ENCODE results near the gene TXNDC11. TPM values are rescaled to one million over a fixed set of nuclear protein-coding genes. Genes with fewer than 3 reads are reported as not detected.

TXNDC11 gene
- 13.8 and 26.3 TPM in 2 replicates for total RNA-seq (ENCODE audit: low replicate concordance)

GRCh38 chr16:11742536-11743307 is at the start of gene TXNDC11:
Gene TXNDC11 (minus strand): TSS chr16:11742857. CDS start chr16:11742730, 127 bp downstream.

GRCh38 chr16:11667824-11668622 is 74.6 kb downstream of the TXNDC11 start, which contains the start of gene SNN:
Gene SNN (plus strand): TSS chr16:11668455. CDS start chr16:11676060, 7,605 bp downstream.

Other genes with a start within 250 kb of the TXNDC11 start
- gene LITAF, start 155.9 kb downstream of the TXNDC11 start, total RNA-seq (ENCODE audit: low replicate concordance), result 28.8 and 94.8 TPM in 2 replicates
- gene SNN, start 74.4 kb downstream of the TXNDC11 start, total RNA-seq (ENCODE audit: low replicate concordance), result 11.3 and 13.9 TPM in 2 replicates
- gene ZC3H7A, start 54.4 kb upstream of the TXNDC11 start, total RNA-seq (ENCODE audit: low replicate concordance), result 21.8 and 28.7 TPM in 2 replicates
- gene RSL1D1, start 108.7 kb upstream of the TXNDC11 start, total RNA-seq (ENCODE audit: low replicate concordance), result 30.5 and 63.2 TPM in 2 replicates
- 18.6 and 40.5 TPM in 2 replicates for gene GSPT1, start 173.1 kb upstream of the TXNDC11 start, total RNA-seq (ENCODE audit: low replicate concordance)
- gene NPIPB2, start 199.2 kb upstream of the TXNDC11 start, total RNA-seq (ENCODE audit: low replicate concordance), result 1.4 and 2.0 TPM in 2 replicates
- gene TNFRSF17, start 222.4 kb upstream of the TXNDC11 start, total RNA-seq (ENCODE audit: low replicate concordance), result 0.12 TPM in 1 of 2 replicates, not detected in the other
- 7.6 and 51.6 TPM in 2 replicates for gene SNX29, start 233.9 kb upstream of the TXNDC11 start, total RNA-seq (ENCODE audit: low replicate concordance)